CD4-positive, CD25-positive, alpha-beta regulatory T cell (primary cell): ENCODE data around the gene SUPT6H. TPM values are rescaled to one million over a fixed set of nuclear protein-coding genes. Genes with fewer than 3 reads are reported as not detected.

Experiments used
- ATAC-seq, 2 donors: fragments of 150-1000 bp; cut with Tn5 transposase; one replicate each; pipeline ENCODE4 v1.10.0; 2021; ENCODE audit warnings: low read depth in 2 of 2, moderate number of reproducible peaks in 2 of 2, moderate library complexity in 1 of 2
- DNase-seq, 3 donors: peaks; one replicate each; pipeline versions ENCODE4 v3.0.0 to v3.0.0-alpha.2; 2012 to 2022; ENCODE audit warnings: mixed read lengths in 1 of 3
- H3K27ac ChIP-seq: one replicate; pipeline ENCODE4 v1.7.0; 2013; ENCODE audit warnings: mild to moderate bottlenecking, low read length; ENCODE audit not compliant: insufficient read depth, poor library complexity, severe bottlenecking
- H3K27me3 ChIP-seq: one replicate; pipeline ENCODE4 v1.7.0; 2013; ENCODE audit warnings: low read length; ENCODE audit not compliant: control insufficient read depth, insufficient read depth
- H3K36me3 ChIP-seq: one replicate; pipeline ENCODE4 v1.7.0; 2013; ENCODE audit warnings: mild to moderate bottlenecking, low read length, moderate library complexity; ENCODE audit not compliant: control insufficient read depth, insufficient read depth
- H3K4me1 ChIP-seq: 2 replicates; pipeline ENCODE4 v1.7.0; 2013; ENCODE audit warnings: mild to moderate bottlenecking, low read length; ENCODE audit not compliant: insufficient read depth, control insufficient read depth, poor library complexity, severe bottlenecking
- H3K4me3 ChIP-seq: one replicate; pipeline ENCODE4 v1.7.0; 2013; ENCODE audit warnings: low read depth, mild to moderate bottlenecking, low read length, moderate library complexity
- H3K9me3 ChIP-seq, 2 experiments: 1 replicate in 1 of 2; 2 replicates in 1 of 2; pipeline ENCODE4 v1.7.0; 2013; ENCODE audit warnings: low read length in 2 of 2, mild to moderate bottlenecking in 1 of 2, moderate library complexity in 1 of 2; ENCODE audit not compliant: control insufficient read depth in 2 of 2
- H3K27ac Mint-ChIP-seq, 3 donors: one replicate each; pipeline ENCODE4 v1.8.0; 2020 to 2022; ENCODE audit warnings: mild to moderate bottlenecking in 3 of 3, mixed read lengths in 3 of 3, moderate library complexity in 2 of 3
- H3K27me3 Mint-ChIP-seq: one replicate; pipeline ENCODE4 v1.8.0; 2022; ENCODE audit warnings: mild to moderate bottlenecking, mixed read lengths
- H3K36me3 Mint-ChIP-seq: one replicate; pipeline ENCODE4 v1.8.0; 2020; ENCODE audit warnings: mixed read lengths
- H3K4me1 Mint-ChIP-seq, 4 donors: one replicate each; pipeline ENCODE4 v1.8.0; 2020 to 2022; ENCODE audit warnings: mixed read lengths in 4 of 4, mild to moderate bottlenecking in 1 of 4
- H3K4me3 Mint-ChIP-seq, 4 donors: one replicate each; pipeline ENCODE4 v1.8.0; 2020 to 2022; ENCODE audit warnings: mild to moderate bottlenecking in 4 of 4, mixed read lengths in 4 of 4, moderate library complexity in 3 of 4
- H3K9me3 Mint-ChIP-seq, 7 donors: one replicate each; pipeline ENCODE4 v1.8.0; 2020 to 2022; ENCODE audit warnings: mixed read lengths in 7 of 7, mild to moderate bottlenecking in 3 of 7, moderate library complexity in 2 of 7
- polyA plus RNA-seq, 4 donors: library from polyadenylated mRNA; unstranded; fragments of 300-500 nt; fragmentation: Illumina TruSeq; gene quantifications; one replicate each; pipeline ENCODE4 v1.2.3, GENCODE V29; 2021
- total RNA-seq: library from RNA; stranded (reverse); gene quantifications from one replicate; pipeline ENCODE4 v1.2.3, GENCODE V29; 2022

The SUPT6H gene
- total and polyA plus RNA-seq, 5 donors from 2014 or later: 8.3 to 167 (median 8.9) TPM

DNA sequence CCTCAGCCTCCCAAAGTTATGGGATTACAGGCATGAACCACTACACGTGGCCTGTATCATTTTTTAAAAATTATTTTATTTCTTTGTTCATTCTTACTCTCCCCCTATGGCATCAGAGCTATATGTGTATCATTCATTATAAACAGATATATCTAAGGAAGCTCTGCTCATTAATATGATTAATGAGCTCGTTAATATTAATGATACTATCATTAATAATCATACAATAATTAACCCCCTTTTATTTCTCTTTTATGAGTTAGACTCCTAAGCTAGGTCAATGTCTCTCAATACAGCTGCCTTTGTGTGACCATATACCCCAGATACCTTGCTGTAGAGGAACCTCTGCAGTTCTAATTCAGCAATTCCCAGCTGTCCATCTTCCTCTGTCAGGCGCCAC lies 43.5 kb upstream of the SUPT6H start:
- Mint-ChIP-seq H3K4me3 (no peak overlapping the region), H3K9me3 (peaks cover 0 to 2% (median 0%) of the 10 kb centered on the region in 7 donors), H3K27me3 (no peaks in the 10 kb centered on the region), H3K36me3 (peaks cover 67% of the 10 kb centered on the region), H3K27ac (no peak overlapping the region), H3K4me1 (peaks cover 0 to 4% (median 2%) of the 10 kb centered on the region in 4 donors)
- Histone ChIP-seq H3K9me3 (no peaks in the 10 kb centered on the region), H3K4me3 (no peak overlapping the region), H3K27ac (no peak overlapping the region), H3K36me3 (peaks cover 93% of the 10 kb centered on the region), H3K4me1 (no peaks in the 10 kb centered on the region), H3K27me3 (no peaks in the 10 kb centered on the region)
- ATAC-seq: no peak
- no peak for DNase-seq

DNA sequence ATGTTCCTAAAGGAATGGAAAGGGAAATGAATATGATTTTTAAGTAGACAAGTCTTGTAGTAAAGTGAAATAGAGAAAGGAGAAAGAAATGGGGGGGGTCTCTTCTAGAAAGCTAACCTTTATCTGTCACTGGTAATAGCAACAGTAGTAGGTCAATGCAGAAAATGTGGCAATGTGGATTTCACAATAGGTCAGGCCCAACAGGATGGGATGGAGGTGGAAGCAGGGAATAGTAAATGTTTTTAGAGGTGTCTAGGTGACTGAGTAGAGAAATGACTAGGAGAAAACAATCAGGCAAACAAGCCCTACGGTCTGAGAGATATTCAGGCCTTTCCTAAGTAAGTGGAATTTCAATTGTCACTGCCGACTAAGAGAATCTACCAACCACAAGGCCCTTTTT lies 42.0 kb upstream of the SUPT6H start:
- Histone ChIP-seq H3K4me3 (no peak overlapping the region), H3K9me3 (no peaks in the 10 kb centered on the region), H3K4me1 (no peaks in the 10 kb centered on the region), H3K27ac (no peak overlapping the region), H3K36me3 (peaks cover 98% of the 10 kb centered on the region), H3K27me3 (no peaks in the 10 kb centered on the region)
- Mint-ChIP-seq H3K36me3 (peaks cover 76% of the 10 kb centered on the region), H3K4me3 (no peak overlapping the region), H3K27me3 (no peaks in the 10 kb centered on the region), H3K4me1 (no peaks in the 10 kb centered on the region), H3K9me3 (no peaks in the 10 kb centered on the region), H3K27ac (no peak overlapping the region)
- DNase-seq (no peak), ATAC-seq (no peak)

DNA sequence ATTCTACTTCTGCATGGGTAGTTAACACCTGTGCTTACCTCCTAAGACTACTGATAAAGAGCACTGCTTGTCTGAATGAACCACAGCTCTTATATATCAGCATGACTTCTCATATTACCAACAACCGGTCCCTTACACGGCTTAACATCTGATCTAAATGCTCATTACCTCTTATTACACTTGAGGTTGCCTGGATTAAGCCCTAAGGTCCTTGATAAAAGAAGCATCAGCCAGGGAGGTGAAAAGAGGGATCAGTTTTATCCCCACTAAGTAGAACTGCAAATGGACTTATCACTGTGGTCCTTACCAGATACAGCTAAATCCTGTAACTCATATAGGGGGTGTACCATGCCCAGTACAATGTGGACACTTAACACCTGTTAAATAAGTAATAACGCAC lies 39.8 kb upstream of the SUPT6H start:
- Histone ChIP-seq H3K9me3 (no peaks in the 10 kb centered on the region), H3K4me3 (no peak overlapping the region), H3K4me1 (no peaks in the 10 kb centered on the region), H3K36me3 (peaks cover 84% of the 10 kb centered on the region), H3K27ac (no peak overlapping the region), H3K27me3 (no peaks in the 10 kb centered on the region)
- Mint-ChIP-seq H3K4me1 (peaks cover 0 to 3% (median under 1%) of the 10 kb centered on the region in 4 donors), H3K27ac (peak overlapping the region in 1 of 3 donors; percentile 43), H3K4me3 (no peak overlapping the region), H3K27me3 (no peaks in the 10 kb centered on the region), H3K9me3 (no peaks in the 10 kb centered on the region), H3K36me3 (peaks cover 74% of the 10 kb centered on the region)
- no peak for ATAC-seq
- no peak for DNase-seq

DNA sequence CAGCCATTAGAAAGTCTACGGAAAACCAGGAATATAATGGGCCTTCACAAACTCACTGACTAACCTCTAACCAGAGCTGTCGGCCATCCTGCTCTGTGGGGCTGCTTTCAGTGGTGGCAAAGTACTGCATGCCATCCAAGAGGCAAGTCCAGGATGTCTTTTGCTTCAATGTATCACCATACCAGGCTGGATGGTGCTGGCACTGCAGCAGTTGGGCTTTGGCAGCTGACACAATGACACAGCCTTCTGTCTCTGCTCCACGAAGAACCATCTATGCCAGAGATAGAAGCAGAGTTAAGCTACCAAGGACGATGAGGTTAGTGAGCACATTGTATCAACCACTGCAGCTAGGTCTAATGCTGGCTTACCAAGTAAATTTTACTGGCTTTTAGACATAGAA lies 38.3 kb upstream of the SUPT6H start:
- Mint-ChIP-seq H3K36me3 (peaks cover 75% of the 10 kb centered on the region), H3K4me3 (no peak overlapping the region), H3K27ac (no peak overlapping the region), H3K4me1 (peaks cover 0 to 5% (median 3%) of the 10 kb centered on the region in 4 donors), H3K9me3 (no peaks in the 10 kb centered on the region), H3K27me3 (no peaks in the 10 kb centered on the region)
- Histone ChIP-seq H3K27me3 (no peaks in the 10 kb centered on the region), H3K4me3 (no peak overlapping the region), H3K27ac (no peak overlapping the region), H3K9me3 (no peaks in the 10 kb centered on the region), H3K36me3 (peaks cover 79% of the 10 kb centered on the region), H3K4me1 (no peaks in the 10 kb centered on the region)
- no peak for ATAC-seq
- no peak for DNase-seq

DNA sequence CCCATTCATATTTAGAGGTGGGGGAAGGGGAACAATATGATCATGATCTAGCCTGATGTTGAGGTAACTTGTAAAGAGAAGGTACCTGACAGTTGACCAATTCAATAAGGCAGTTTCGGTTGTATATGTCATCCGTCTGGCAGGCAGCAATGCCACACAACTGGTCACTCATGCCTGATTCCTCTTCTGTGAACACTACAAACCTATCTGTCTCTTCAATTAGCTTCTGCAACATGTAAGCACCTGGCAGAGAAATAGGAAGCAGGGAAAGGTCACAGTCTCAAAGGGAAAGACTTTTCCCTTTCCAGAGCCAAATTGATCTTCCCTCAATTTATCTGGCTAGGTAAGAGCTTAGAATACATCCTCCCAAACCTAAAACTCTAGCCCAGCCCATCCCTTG lies 37.9 kb upstream of the SUPT6H start:
- Histone ChIP-seq H3K4me3 (no peak overlapping the region), H3K27me3 (no peaks in the 10 kb centered on the region), H3K4me1 (no peaks in the 10 kb centered on the region), H3K36me3 (peaks cover 74% of the 10 kb centered on the region), H3K9me3 (no peaks in the 10 kb centered on the region), H3K27ac (no peak overlapping the region)
- ATAC-seq: no peak
- Mint-ChIP-seq H3K4me1 (peaks cover 0 to 5% (median 3%) of the 10 kb centered on the region in 4 donors), H3K4me3 (no peak overlapping the region), H3K36me3 (peaks cover 72% of the 10 kb centered on the region), H3K27ac (no peak overlapping the region), H3K27me3 (no peaks in the 10 kb centered on the region), H3K9me3 (no peaks in the 10 kb centered on the region)
- no peak for DNase-seq

DNA sequence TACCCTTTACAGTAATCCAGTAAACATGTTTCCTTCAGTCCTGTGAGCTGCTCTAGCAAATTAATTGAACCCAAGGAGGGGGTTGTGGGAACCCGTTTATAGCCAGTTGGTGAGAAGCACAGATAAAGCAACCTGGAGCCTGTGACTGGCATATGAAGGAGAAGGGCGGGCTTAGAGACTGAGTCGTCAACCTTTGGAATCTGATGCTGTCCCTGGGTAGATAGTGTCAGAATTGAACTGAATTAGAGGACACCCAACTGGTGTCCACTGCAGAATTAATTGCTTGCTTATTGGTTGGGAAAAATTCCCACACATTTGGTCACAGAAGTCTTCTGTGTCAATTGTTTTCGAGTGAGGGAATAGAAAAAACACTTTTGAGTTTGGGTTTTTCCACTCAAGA lies 35.2 kb upstream of the SUPT6H start:
- Histone ChIP-seq H3K4me3 (no peak overlapping the region), H3K27me3 (no peaks in the 10 kb centered on the region), H3K27ac (no peak overlapping the region), H3K9me3 (no peaks in the 10 kb centered on the region), H3K4me1 (no peaks in the 10 kb centered on the region), H3K36me3 (peaks cover 68% of the 10 kb centered on the region)
- Mint-ChIP-seq H3K9me3 (no peaks in the 10 kb centered on the region), H3K4me3 (no peak overlapping the region), H3K27me3 (no peaks in the 10 kb centered on the region), H3K27ac (peak overlapping the region in 2 of 3 donors; percentile 15 to 89), H3K36me3 (peaks cover 56% of the 10 kb centered on the region), H3K4me1 (peaks cover 0 to 5% (median 3%) of the 10 kb centered on the region in 4 donors)
- ATAC-seq (no peak), DNase-seq (no peak)

DNA sequence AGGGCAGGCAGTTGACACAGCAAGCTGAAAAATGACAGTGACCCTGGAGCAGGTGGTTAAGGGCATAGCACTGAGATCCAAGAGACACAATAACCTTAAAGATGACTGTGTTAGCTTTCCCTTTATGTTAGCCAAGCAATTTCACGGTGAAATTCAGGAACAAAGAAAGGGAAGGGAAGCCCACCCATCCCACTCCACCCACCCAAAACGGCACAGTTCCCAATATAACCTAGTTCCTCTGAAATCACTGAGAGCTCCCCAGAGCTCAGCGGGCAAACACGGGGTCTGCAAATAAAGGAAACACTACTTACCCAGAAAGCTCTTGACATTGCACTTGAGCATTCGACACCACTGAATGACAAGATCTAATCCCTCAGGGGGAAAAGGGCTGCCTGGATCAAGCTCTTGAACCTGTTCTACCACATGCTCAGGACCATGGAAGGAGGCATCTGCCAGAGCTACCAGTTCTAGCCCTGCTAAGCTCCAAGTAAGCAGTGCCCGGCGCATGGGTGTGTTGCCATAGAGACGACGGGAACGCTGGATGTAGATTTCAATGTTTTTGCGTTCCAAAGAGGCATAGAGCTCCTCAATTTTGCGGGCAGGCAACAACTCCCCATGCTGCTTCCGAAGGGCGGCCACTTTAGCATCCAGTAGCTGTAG lies 27.7 kb upstream of the SUPT6H start:
- H3K27ac Mint-ChIP-seq: no peak overlapping the region
- Histone ChIP-seq H3K9me3 (no peaks in the 10 kb centered on the region), H3K4me1 (no peaks in the 10 kb centered on the region), H3K27me3 (no peaks in the 10 kb centered on the region), H3K27ac (no peak overlapping the region), H3K4me3 (no peak overlapping the region), H3K36me3 (peaks cover 93% of the 10 kb centered on the region)
- H3K36me3 Mint-ChIP-seq: peaks cover 74% of the 10 kb centered on the region
- no peaks in the 10 kb centered on the region for H3K27me3 Mint-ChIP-seq
- ATAC-seq: no peak
- no peak for DNase-seq
- no peaks in the 10 kb centered on the region for H3K9me3 Mint-ChIP-seq
- peaks cover 0 to 23% (median 12%) of the 10 kb centered on the region in 4 donors for H3K4me1 Mint-ChIP-seq
- peak overlapping the region in 1 of 4 donors; percentile 41 for H3K4me3 Mint-ChIP-seq

DNA sequence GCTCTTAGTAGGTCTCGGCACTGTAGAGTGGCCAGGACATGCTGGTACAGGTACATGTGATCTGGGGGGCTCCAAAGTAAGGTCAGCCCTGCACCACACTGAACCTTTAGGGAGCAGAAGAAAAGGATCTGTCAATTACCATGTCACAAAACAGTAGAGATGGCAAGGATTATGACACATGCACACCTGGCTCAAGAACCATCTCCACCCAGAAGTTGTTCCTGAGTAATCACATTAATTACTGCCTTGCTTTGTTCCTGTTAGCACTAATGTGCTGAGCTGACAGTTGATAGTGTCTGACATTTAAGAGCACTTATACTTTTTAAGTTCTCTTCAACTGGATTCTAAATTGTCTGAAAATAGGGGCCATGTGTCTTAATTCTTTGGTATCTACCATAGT lies 26.5 kb upstream of the SUPT6H start:
- Mint-ChIP-seq H3K9me3 (no peaks in the 10 kb centered on the region), H3K4me1 (peaks cover 0 to 31% (median 15%) of the 10 kb centered on the region in 4 donors), H3K27ac (no peak overlapping the region), H3K27me3 (no peaks in the 10 kb centered on the region), H3K36me3 (peaks cover 82% of the 10 kb centered on the region), H3K4me3 (no peak overlapping the region)
- no peaks in the 10 kb centered on the region for H3K4me1 ChIP-seq
- no peaks in the 10 kb centered on the region for H3K27me3 ChIP-seq
- no peak for ATAC-seq
- no peak overlapping the region for H3K4me3 ChIP-seq
- no peak overlapping the region for H3K27ac ChIP-seq
- DNase-seq: no peak
- H3K9me3 ChIP-seq: no peaks in the 10 kb centered on the region
- peaks cover 96% of the 10 kb centered on the region for H3K36me3 ChIP-seq
